Testis (tissue), 2 donors: ENCODE results near the gene ZNF771.

Experiments used
- POLR2A ChIP-seq: fragments of 450-650 bp; IDR thresholded peaks from one replicate; pipeline ENCODE4 v1.6.1; 2017; ENCODE audit warnings: antibody characterized with exemption, mild to moderate bottlenecking, moderate library complexity
- TF ChIP-seq, protein P1 (sequence below), 3 experiments: fragments of 450-650 bp in 2 of 3; fragments of 200-600 bp in 1 of 3; sonication (generic) in 1 of 3; IDR thresholded peaks; one replicate each; pipeline ENCODE4 v1.5.1; 2016 to 2019; ENCODE audit warnings: antibody characterized with exemption in 3 of 3, mild to moderate bottlenecking in 2 of 3, moderate library complexity in 1 of 3

GRCh38 chr16:30380072-30380802, 27.2 kb upstream of the ZNF771 start:
- TF ChIP-seq, protein P1, sequence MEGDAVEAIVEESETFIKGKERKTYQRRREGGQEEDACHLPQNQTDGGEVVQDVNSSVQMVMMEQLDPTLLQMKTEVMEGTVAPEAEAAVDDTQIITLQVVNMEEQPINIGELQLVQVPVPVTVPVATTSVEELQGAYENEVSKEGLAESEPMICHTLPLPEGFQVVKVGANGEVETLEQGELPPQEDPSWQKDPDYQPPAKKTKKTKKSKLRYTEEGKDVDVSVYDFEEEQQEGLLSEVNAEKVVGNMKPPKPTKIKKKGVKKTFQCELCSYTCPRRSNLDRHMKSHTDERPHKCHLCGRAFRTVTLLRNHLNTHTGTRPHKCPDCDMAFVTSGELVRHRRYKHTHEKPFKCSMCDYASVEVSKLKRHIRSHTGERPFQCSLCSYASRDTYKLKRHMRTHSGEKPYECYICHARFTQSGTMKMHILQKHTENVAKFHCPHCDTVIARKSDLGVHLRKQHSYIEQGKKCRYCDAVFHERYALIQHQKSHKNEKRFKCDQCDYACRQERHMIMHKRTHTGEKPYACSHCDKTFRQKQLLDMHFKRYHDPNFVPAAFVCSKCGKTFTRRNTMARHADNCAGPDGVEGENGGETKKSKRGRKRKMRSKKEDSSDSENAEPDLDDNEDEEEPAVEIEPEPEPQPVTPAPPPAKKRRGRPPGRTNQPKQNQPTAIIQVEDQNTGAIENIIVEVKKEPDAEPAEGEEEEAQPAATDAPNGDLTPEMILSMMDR (IDR thresholded peaks at IDR 0.05), result no peak
- no peak for TF ChIP-seq POLR2A
